ENCODE measurements around the gene CBX4.

CBX4 gene

DNA sequence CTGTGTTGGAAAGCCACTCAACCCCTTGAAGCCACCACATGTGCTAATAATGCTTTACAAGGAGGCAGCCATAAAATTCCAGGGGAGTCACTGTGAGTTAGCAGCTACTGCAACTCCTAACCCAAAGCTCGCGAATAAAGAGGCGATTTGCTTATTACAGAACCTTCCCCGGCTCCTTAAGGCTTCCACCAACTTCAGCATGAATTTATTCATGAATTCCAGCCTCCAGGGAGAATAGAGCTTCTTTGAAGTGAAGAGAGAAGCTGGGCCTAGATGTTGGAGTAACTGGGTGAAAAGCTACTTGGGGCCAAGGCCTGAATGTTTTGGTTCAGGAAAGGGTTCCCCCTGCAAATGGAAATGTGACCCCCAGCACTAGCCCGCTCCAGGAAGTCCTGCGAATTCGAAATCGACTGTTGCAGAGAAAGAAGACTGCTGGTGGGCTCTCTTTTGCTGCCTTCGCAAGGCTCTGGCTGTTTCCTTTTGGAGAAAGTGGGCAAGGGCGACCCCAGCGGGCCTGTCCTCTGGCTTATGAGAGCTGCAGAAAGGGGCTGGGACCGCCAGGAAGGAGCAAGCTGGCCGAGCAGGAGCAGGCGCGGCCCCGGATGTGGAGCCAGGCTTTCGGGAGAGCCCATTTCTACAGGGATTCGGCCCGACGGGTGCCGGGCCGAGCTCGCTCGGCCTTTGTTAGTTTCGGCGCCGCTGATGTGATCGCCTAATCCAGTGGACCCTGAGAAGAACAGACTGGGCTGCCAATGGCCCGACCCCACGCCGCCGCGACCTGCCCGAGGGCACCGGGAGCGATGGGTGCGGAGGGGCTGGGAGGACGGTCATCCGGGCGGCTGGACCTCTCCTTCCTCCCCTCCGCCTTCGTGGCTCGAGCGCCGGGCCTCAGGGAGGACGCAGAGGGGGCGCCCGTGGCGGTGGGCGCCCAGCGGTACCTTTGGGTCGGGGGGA is 50.0 kb downstream of the CBX4 start:
- in situ Hi-C loops (cut with HindIII; ENCODE audit: low sequenced_read_pairs) = no loop called here
- TF ChIP-seq, protein P1, sequence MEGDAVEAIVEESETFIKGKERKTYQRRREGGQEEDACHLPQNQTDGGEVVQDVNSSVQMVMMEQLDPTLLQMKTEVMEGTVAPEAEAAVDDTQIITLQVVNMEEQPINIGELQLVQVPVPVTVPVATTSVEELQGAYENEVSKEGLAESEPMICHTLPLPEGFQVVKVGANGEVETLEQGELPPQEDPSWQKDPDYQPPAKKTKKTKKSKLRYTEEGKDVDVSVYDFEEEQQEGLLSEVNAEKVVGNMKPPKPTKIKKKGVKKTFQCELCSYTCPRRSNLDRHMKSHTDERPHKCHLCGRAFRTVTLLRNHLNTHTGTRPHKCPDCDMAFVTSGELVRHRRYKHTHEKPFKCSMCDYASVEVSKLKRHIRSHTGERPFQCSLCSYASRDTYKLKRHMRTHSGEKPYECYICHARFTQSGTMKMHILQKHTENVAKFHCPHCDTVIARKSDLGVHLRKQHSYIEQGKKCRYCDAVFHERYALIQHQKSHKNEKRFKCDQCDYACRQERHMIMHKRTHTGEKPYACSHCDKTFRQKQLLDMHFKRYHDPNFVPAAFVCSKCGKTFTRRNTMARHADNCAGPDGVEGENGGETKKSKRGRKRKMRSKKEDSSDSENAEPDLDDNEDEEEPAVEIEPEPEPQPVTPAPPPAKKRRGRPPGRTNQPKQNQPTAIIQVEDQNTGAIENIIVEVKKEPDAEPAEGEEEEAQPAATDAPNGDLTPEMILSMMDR (IDR thresholded peaks at IDR 0.05; ENCODE audit: low read depth, low read length, missing control alignments) = no peak
- DNase-seq (ENCODE audit: low read depth) = no peak
- no peak overlapping the region for H3K4me3 ChIP-seq (ENCODE audit: low read depth, low read length)

DNA sequence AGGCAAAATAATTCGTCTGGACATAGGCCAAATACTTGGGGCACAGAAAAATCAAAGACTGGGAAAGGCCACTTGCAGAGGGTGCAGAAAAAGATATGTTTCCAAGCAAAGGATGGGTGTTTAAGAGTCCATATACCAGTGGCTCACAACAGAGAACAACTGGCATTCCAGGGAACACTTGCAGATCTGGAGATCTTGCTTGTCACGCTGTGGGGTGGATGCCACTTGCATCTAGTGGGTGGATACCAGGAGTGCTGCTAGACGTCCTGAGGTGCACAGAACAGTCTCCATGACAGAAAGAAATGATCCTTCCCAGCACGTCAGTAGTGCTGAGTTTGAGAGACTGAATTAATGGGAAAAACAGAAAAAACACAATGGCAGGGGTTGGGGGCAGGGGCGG is 50.8 kb downstream of the CBX4 start:
- H3K4me3 ChIP-seq (ENCODE audit: low read depth, low read length) = no peak overlapping the region
- TF ChIP-seq, protein P1 (IDR thresholded peaks at IDR 0.05; ENCODE audit: low read depth, low read length, missing control alignments) = no peak
- in situ Hi-C loops (cut with HindIII; ENCODE audit: low sequenced_read_pairs) = no loop called here
- no peak for DNase-seq (ENCODE audit: low read depth)

DNA sequence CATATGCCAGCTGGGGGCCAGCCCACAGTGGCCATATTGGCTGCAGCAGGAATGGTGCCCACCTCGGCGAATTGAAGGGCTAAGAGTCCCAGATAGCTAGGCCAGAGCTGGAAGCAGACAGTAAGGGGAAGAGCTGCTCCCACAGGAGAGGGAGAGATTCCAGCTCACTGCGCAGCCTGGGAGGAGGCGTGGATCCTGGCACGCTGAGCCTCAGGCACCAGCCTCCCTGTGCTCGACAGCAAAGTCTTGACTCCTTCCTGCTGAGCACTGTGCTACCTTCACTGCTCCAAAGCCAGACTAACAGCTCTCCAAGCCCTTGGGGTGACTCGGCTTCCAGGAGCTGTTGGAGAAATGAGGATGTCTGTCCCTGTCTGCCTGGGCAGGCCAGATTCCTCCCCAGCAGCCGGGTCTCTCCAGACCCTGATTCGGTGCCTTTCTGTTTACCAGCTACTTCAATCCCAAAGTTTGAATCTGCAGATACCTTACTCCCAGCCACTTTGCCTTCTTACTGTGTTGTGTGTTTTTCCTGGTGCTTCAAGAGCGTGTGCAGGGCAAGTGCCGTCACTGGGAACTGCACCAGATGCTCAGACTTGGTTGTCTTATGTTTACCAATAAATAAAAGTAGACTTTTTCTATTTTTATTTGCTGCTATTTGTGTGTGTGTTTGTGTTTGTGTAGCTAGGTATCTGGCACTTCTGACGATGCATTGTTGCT is 52.2 kb downstream of the CBX4 start:
- H3K4me3 ChIP-seq (ENCODE audit: low read depth, low read length) = no peak overlapping the region
- TF ChIP-seq, protein P1 (IDR thresholded peaks at IDR 0.05; ENCODE audit: low read depth, low read length, missing control alignments) = no peak
- no peak for DNase-seq (ENCODE audit: low read depth)
- in situ Hi-C loops (cut with HindIII; ENCODE audit: low sequenced_read_pairs) = no loop called here

DNA sequence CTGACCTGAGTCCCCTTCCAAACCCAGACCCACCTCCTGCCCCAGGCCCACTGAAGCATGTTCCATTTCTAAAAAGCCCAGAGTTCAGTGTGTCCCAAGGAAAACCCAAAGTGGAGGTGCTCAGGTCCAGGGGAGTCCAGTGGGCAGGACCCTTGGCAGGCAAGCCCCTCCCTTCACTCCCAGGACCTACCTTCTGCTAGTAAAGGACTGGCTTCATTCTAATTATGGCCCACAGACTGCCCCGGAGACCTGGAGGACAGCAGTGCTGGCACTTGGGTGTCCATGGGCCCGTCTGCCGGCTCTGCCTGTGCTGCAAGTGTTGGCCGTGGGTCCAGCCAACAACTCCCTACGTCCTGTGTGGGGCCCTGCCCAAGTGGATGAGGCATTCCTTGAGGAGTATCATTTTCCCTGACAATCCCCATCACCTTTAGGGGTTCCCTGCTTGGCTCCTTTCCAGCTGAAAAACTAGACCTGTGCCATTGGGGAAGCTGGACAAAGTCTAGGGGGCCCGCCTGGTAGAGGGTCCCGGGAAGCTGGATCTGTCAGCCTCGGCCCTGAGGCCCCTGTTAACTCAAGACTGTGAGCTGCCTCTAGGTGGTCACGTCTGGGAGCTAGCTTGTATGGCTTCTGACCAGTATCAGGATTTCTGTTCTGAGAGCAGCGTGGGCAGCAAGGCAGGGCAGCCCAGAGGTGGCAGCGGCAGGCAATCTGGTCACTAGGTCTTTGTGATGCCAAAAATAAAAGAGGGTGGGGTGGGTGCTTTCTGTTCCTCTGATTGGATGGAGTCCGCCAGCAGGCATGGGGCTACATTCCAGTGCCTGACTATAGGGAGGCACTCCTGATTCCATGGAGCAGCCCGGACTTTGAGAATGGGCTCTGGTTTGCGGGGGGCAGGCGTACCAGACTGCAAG is 53.1 kb downstream of the CBX4 start:
- no peak for DNase-seq (ENCODE audit: low read depth)
- H3K4me3 ChIP-seq (ENCODE audit: low read depth, low read length) = no peak overlapping the region
- TF ChIP-seq, protein P1 (IDR thresholded peaks at IDR 0.05; ENCODE audit: low read depth, low read length, missing control alignments) = no peak
- in situ Hi-C loops (cut with HindIII; ENCODE audit: low sequenced_read_pairs) = no loop called here

DNA sequence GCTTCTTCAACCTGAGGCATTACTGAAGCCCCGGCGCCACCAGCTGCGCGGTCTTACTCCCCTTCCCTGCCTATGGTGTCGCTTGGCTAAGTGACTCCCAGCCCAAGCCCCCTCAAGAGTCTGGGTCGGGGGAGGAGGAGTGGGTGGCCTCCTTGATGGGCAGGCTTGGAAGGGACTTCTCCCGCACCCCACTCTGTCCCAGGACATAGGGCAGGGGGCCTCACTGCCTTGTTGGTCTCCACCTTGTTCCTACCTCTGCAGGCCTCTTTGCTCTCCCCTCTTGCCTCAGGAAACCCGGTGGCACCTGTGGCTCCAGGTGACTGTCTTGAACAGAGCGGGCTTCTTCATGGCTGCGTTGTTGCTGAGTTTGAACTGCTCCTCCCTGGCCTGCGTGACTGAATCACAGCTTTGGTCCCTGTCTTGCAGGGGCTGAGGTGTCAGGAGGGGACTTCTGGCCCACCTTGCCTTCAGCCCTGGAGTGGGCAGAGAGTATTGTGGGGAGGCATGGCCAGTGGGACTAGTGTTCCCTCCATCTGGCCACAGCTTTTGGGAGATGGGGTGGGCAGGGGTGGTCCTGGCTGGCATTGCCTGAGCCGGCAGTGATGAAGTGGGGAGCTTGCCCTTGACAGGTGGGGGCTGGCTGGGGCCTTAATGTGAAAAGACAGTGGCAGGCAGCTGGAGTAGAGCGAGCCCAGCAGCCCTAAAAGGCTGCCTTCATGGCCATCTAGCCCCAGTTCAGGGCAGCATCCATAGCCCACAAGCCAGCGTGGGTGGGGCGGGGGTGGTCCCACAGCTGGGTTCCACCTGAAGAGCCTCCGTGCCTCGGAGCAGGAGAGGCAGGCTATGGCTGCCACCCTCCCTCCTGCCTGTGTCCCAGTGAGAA is 54.0 kb downstream of the CBX4 start:
- in situ Hi-C loops (cut with HindIII; ENCODE audit: low sequenced_read_pairs) = no loop called here
- DNase-seq (ENCODE audit: low read depth) = no peak
- H3K4me3 ChIP-seq (ENCODE audit: low read depth, low read length) = no peak overlapping the region
- TF ChIP-seq, protein P1 (IDR thresholded peaks at IDR 0.05; ENCODE audit: low read depth, low read length, missing control alignments) = no peak
